ENCODE results near the gene MED22. TPM values are rescaled to one million over a fixed set of nuclear protein-coding genes. Genes with fewer than 3 reads are reported as not detected.

MED22 gene
- total and polyA plus RNA-seq, 2 experiments from 2014 or later: 20.9 to 85.7 TPM

GRCh38 chr9:133356391-133357091 lies 8.6 kb upstream of the MED22 start, which contains the start of the genes SURF1 and SURF2:
Gene SURF1, minus strand, starts transcription at chr9:133356487. Its CDS starts 34 bp downstream, at chr9:133356453.
Gene SURF2, plus strand, starts transcription at chr9:133356550. Its CDS starts 43 bp downstream, at chr9:133356593.
- H3K4me1 Mint-ChIP-seq: peaks cover 8% of the 10 kb centered on the region; the same call in 2 of the 3 replicates
- TF ChIP-seq JUNB (IDR thresholded peaks at IDR 0.05; ENCODE audit: unreplicated experiment) (no peak), ZNF331 (CRISPR knock-in tag; IDR thresholded peaks at IDR 0.05; ENCODE audit: low read depth) (no peak), NANOG (IDR thresholded peaks at IDR 0.05; ENCODE audit: borderline replicate concordance) (no peak), STAT1 (IDR thresholded peaks at IDR 0.05; ENCODE audit: unreplicated experiment) (no peak), POLR2AphosphoS5 (IDR thresholded peaks at IDR 0.05; ENCODE audit: low read depth) (peak; percentile 91), EZH2phosphoT487 (IDR thresholded peaks at IDR 0.05; ENCODE audit: unreplicated experiment) (no peak), ZNF114 (CRISPR knock-in tag; IDR thresholded peaks at IDR 0.05) (no peak), CREB1 (CRISPR knock-in tag; IDR thresholded peaks at IDR 0.05; ENCODE audit: low read depth) (peak; percentile 72), ETS1 (IDR thresholded peaks at IDR 0.05) (peak; percentile 55), ZNF462 (CRISPR knock-in tag; IDR thresholded peaks at IDR 0.05) (no peak), REST (IDR thresholded peaks at IDR 0.05; ENCODE audit: unreplicated experiment) (no peak), CTCF (conservative IDR thresholded peaks at IDR 0.05; ENCODE audit: low read depth in 2 of 2) (0 out of 4 replicates have a peak, but pooled peaks of 1 of the 2 experiments have one; percentile 10), EZH2 (IDR thresholded peaks at IDR 0.05; ENCODE audit: low read depth, unreplicated experiment) (no peak)
- H3K9me3 Mint-ChIP-seq: no peaks in the 10 kb centered on the region
- Histone ChIP-seq H3K4me2 (peak within 1 kb of the TSS; percentile 93), H3K4me3 (peak within 1 kb of the TSS; percentile 94), H4K20me1 (replicated peaks; ENCODE audit: insufficient read depth) (peaks cover 21% of the 10 kb centered on the region), H3K9me2 (ENCODE audit: insufficient read depth) (no peaks in the 10 kb centered on the region), H3K27me3 (ENCODE audit: insufficient read depth) (no peaks in the 10 kb centered on the region), H3K36me3 (ENCODE audit: insufficient read depth) (peaks cover 8% of the 10 kb centered on the region), H2AFZ (no peak within 1 kb of the TSS), H3K79me2 (replicated peaks; ENCODE audit: insufficient read depth) (peaks cover 23% of the 10 kb centered on the region), H3F3A (replicated peaks; ENCODE audit: low read depth) (peaks cover 38% of the 10 kb centered on the region), H3K27ac (ENCODE audit: low read depth) (no peak within 1 kb of the TSS), H3K4me1 (ENCODE audit: insufficient read depth) (peaks cover 9% of the 10 kb centered on the region; the same call in 1 of the 2 replicates)
- peaks cover 54% of the 10 kb centered on the region for H3K36me3 Mint-ChIP-seq (ENCODE audit: low read depth)
- H3K4me3 Mint-ChIP-seq: peak within 1 kb of the TSS; percentile 95
- DNase-seq (ENCODE audit: low spot score) (peak; percentile 95), ATAC-seq (peak; percentile 66)
- H3K27ac Mint-ChIP-seq: peak within 1 kb of the TSS; percentile 95
- peaks cover 19% of the 10 kb centered on the region for H3K27me3 Mint-ChIP-seq (ENCODE audit: insufficient read depth, low read depth, poor library complexity)
